HG02852 (cell line): ENCODE measurements around the gene DCAF11.

Source experiments
- ATAC-seq: cut with Tn5 transposase; IDR thresholded peaks from one replicate; pipeline ENCODE4 v1.9.1; 2021; ENCODE audit warnings: mild to moderate bottlenecking, moderate library complexity; ENCODE audit not compliant: unreplicated experiment

DCAF11 gene

GRCh38 chr14:24078146-24078545, 36.4 kb upstream of the DCAF11 start:
- no peak for ATAC-seq

GRCh38 chr14:24079491-24080141, 35.0 kb upstream of the DCAF11 start:
- ATAC-seq: no peak

- no peak for ATAC-seq
These were observed 34.4 kb upstream of the DCAF11 start for GRCh38 chr14:24080142-24080530.

GRCh38 chr14:24080888-24081738, 33.5 kb upstream of the DCAF11 start:
- ATAC-seq: peak; percentile 90

- no peak for ATAC-seq
These were observed 32.8 kb upstream of the DCAF11 start for GRCh38 chr14:24081739-24082211.

- no peak for ATAC-seq
These were observed 32.0 kb upstream of the DCAF11 start for GRCh38 chr14:24082411-24083080.

- no peak for ATAC-seq
These were observed 31.1 kb upstream of the DCAF11 start for GRCh38 chr14:24083462-24083861.

GRCh38 chr14:24084440-24084839, 30.1 kb upstream of the DCAF11 start:
- no peak for ATAC-seq

GRCh38 chr14:24085215-24085614, 29.4 kb upstream of the DCAF11 start:
- no peak for ATAC-seq

GRCh38 chr14:24086193-24086955, 28.2 kb upstream of the DCAF11 start:
- ATAC-seq: no peak

- no peak for ATAC-seq
These were observed 27.6 kb upstream of the DCAF11 start for GRCh38 chr14:24087004-24087403.

GRCh38 chr14:24088095-24088494, 26.5 kb upstream of the DCAF11 start:
- no peak for ATAC-seq

GRCh38 chr14:24089890-24090289, 24.7 kb upstream of the DCAF11 start:
- no peak for ATAC-seq

GRCh38 chr14:24092110-24092504, 22.5 kb upstream of the DCAF11 start:
- ATAC-seq: no peak

- no peak for ATAC-seq
These were observed 21.9 kb upstream of the DCAF11 start for GRCh38 chr14:24092505-24093206.

- ATAC-seq: no peak
These were observed 21.2 kb upstream of the DCAF11 start for GRCh38 chr14:24093207-24093900.

- ATAC-seq: peak; percentile 50
These were observed 20.4 kb upstream of the DCAF11 start, which contains the start of gene PCK2 for GRCh38 chr14:24093901-24094840. Gene PCK2, plus strand, starts transcription at chr14:24094311. Its CDS starts 95 bp downstream, at chr14:24094406.

- ATAC-seq: no peak
These were observed 19.7 kb upstream of the DCAF11 start for GRCh38 chr14:24094841-24095270.
